Mucosa of descending colon (tissue), 3 donors: Measurements from ENCODE around the gene PSMD9. TPM values are rescaled to one million over a fixed set of nuclear protein-coding genes. Genes with fewer than 3 reads are reported as not detected.

Experiments used
- ATAC-seq: fragments of 200-7000 bp; cut with Tn5 transposase; one replicate; pipeline ENCODE4 v1.9.1; 2020; ENCODE audit warnings: mild to moderate bottlenecking, moderate library complexity
- DNase-seq, 3 donors: peaks; one replicate each; pipeline ENCODE4 v3.0.0-alpha.2; 2020
- H3K36me3 ChIP-seq: fragments of 200-600 bp; one replicate; pipeline ENCODE4 v1.8.0; 2021; ENCODE audit warnings: low read depth, mild to moderate bottlenecking
- H3K4me1 ChIP-seq: fragments of 200-600 bp; one replicate; pipeline ENCODE4 v1.8.0; 2021; ENCODE audit warnings: low read depth, mild to moderate bottlenecking
- H3K4me3 ChIP-seq: fragments of 200-600 bp; one replicate; pipeline ENCODE4 v1.8.0; 2021; ENCODE audit warnings: mild to moderate bottlenecking
- H3K9me3 ChIP-seq: fragments of 200-600 bp; one replicate; pipeline ENCODE4 v1.8.0; 2021; ENCODE audit warnings: mild to moderate bottlenecking
- CTCF ChIP-seq: fragments of 200-600 bp; IDR thresholded peaks from one replicate; pipeline ENCODE4 v1.8.0; 2022; ENCODE audit warnings: antibody characterized with exemption, mild to moderate bottlenecking
- intact Hi-C, 2 donors: fragments of 100-400 bp; cut with DNase I in 1 of 2; cut with micrococcal nuclease in 1 of 2; formaldehyde crosslinking; loops; one replicate each; pipeline versions ENCODE4 v1.11.0 to v1.11.1; 2022; cut with DNase I, micrococcal nuclease
- total RNA-seq, 3 donors: library from RNA; stranded (reverse); fragmentation: NEBNext Ultra II Directional in 2 of 3; extraction: Animal tissue kit (Norgen Biotek cat#: 25700) in 2 of 3; gene quantifications; one replicate each; pipeline versions ENCODE4 v1.2.1 to v1.2.4, GENCODE V29; 2021 to 2023
- donor health status: DM: no; HTN: no; CAD: no; lungs with moderate emphysema.
- donor health status: DM: no; HTN: no; CAD: no.
- donor health status: DM: no; HTN: yes; CAD: no.

The PSMD9 gene
- total RNA-seq, 3 donors from 2014 or later = 45.0 to 45.6 (median 45.2) TPM

DNA sequence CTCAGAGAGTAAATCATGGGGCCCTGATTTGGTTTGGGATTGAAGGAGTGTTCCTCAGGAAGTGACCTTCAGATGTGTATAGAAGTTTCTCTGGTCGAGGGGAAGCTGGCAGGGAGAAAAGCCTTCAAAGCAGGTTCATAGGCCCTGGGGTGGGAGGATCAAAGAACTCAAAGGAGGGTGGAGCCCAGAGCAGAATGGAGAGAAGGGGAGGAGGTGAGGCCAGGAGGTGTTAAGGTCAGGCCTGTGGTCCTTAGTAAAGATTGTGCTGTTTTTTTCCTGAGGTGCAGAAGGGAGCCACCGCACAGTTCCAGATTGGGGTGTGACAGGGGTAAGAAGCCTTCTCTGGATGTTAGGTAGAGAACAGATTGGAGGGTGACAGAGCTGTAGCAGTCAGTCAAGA is 20.1 kb downstream of the PSMD9 start:
- Histone ChIP-seq H3K4me1 (no peaks in the 10 kb centered on the region), H3K9me3 (no peaks in the 10 kb centered on the region), H3K4me3 (no peak overlapping the region), H3K36me3 (no peaks in the 10 kb centered on the region)
- TF ChIP-seq CTCF = no peak
- intact Hi-C loops = no loop called here
- DNase-seq = no peak
- ATAC-seq = no peak

DNA sequence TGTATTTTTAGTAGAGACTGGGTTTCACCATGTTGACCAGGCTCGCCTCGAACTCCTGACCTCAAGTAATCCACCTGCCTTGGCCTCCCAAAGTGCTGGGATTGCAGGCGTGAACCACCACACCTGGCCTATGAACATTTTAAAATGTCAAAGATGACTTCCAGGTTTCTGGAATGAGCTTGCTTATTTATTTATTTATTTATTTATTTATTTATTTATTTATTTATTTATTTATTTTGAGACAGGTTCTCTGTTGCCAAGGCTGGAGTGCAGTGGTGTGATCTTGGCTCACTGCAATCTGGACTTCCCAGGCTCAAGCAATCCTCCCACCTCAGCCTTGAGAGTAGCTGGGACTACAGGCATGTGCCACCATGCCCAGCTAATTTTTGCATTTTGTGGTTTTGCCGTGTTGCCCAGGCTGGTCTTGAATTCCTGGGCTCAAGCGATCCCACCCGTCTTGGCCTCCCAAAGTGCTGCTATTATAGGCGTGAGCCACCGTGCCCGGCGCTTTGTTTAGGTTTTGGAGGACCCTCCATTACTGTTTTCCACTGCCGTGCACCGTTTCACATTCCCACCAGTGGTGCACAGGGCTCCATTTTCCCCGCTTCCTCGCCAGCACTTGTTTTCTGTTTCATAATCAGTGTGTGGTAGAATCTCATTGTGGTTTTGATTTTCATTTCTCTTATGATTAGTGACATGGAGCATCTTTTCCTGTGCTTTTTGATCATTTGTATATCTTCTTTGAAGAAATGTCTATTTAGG is 23.4 kb downstream of the PSMD9 start:
- Histone ChIP-seq H3K4me3 (no peak overlapping the region), H3K36me3 (no peaks in the 10 kb centered on the region), H3K9me3 (no peaks in the 10 kb centered on the region), H3K4me1 (no peaks in the 10 kb centered on the region)
- ATAC-seq = no peak
- intact Hi-C loops = no loop called here
- no peak for DNase-seq
- no peak for TF ChIP-seq CTCF

- Histone ChIP-seq H3K36me3 (no peaks in the 10 kb centered on the region), H3K4me1 (peaks cover 10% of the 10 kb centered on the region), H3K4me3 (no peak overlapping the region), H3K9me3 (no peaks in the 10 kb centered on the region)
- ATAC-seq = no peak
- TF ChIP-seq CTCF = no peak
- DNase-seq = no peak
- intact Hi-C loops = no loop called here
These were observed 27.3 kb downstream of the PSMD9 start for GRCh38 chr12:121915841-121916321.

- H3K9me3 ChIP-seq = no peaks in the 10 kb centered on the region
- no peak overlapping the region for H3K4me3 ChIP-seq
- peaks cover 10% of the 10 kb centered on the region for H3K4me1 ChIP-seq
- DNase-seq = no peak
- no peaks in the 10 kb centered on the region for H3K36me3 ChIP-seq
- TF ChIP-seq CTCF = no peak
- ATAC-seq = no peak
- intact Hi-C loops = no loop called here
These were observed 28.1 kb downstream of the PSMD9 start for GRCh38 chr12:121916719-121917118.

DNA sequence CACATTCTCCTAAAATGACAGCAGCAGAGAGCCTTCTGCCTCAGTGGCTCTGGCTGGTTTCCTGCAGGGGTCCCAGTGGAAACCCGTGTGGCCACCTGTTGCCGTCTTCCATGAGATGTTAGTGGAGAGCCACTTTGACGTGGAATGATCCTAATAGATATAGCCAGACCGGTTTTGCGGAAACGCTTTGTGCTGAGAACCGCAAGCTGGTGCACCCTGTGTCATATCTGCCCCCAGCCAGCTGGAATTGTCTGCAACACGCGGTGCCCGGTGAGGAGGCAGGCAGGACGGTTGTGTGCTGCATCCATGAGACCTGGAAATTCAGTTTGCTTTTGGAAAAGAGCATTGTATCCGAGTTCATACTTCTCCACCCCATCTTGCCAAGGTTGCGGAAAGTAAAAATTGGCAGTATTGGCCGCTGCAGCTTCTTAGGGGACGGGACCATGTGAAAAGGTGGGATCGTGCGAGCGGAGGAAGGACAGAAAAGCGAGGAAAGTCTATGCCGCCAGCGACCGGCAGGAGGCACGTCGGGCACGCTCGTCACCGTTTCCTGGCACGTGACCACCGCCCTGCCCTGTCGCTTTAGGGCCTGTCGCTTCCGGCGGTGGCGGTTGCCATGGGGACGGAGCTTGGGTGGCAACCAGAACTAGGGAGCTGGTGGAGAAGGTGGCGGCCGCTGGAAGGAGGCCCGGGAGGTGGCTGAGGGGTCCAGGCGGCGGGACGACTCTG is 29.5 kb downstream of the PSMD9 start, which contains the start of gene CFAP251:
TSS of gene CFAP251 (plus strand) at position 643 of the 729 bp plus-strand sequence. CDS start 2,714 bp downstream, outside the sequence.
- Histone ChIP-seq H3K4me3 (no peak within 1 kb of the TSS), H3K4me1 (peaks cover 10% of the 10 kb centered on the region), H3K36me3 (no peaks in the 10 kb centered on the region), H3K9me3 (no peaks in the 10 kb centered on the region)
- DNase-seq (peak; percentile 97 to 99 (median 99)), ATAC-seq (peak; percentile 100)
- intact Hi-C loops = no loop called here
- peak; percentile 59 for TF ChIP-seq CTCF
